WTC11 (cell line): ENCODE data around the gene EPSTI1. TPM values are rescaled to one million over a fixed set of nuclear protein-coding genes. Genes with fewer than 3 reads are reported as not detected.

Experiments used
- ATAC-seq: fragments of 200-7000 bp; cut with Tn5 transposase; 2 replicates; pipeline ENCODE4 v1.10.0; 2021; ENCODE audit warnings: mild to moderate bottlenecking, moderate library complexity
- CTCF ChIA-PET: fragments of 300-600 bp; sonication (Branson Sonifier 250); formaldehyde crosslinking; loops from one replicate; lab custom pipeline; 2021; ENCODE audit warnings: antibody characterized with exemption; lab: Charles Lee
- POLR2A ChIA-PET: fragments of 350-600 bp; sonication (Branson Sonifier 250); formaldehyde crosslinking; loops from one replicate; lab custom pipeline; 2021; ENCODE audit warnings: antibody characterized with exemption; lab: Charles Lee
- DNase-seq: peaks from one replicate; pipeline ENCODE4 v3.0.0; 2021; ENCODE audit warnings: low spot score
- H3K27ac Mint-ChIP-seq: 2 replicates; pipeline ENCODE4 v1.8.0; 2021; ENCODE audit warnings: mixed read lengths
- H3K27me3 Mint-ChIP-seq: 2 replicates; pipeline ENCODE4 v1.8.0; 2021; ENCODE audit warnings: low read depth, mild to moderate bottlenecking, moderate library complexity, mixed read lengths
- H3K36me3 Mint-ChIP-seq: 2 replicates; pipeline ENCODE4 v1.8.0; 2021; ENCODE audit warnings: mixed read lengths
- H3K4me1 Mint-ChIP-seq: 2 replicates; pipeline ENCODE4 v1.8.0; 2022; ENCODE audit warnings: mixed read lengths
- H3K4me3 Mint-ChIP-seq: 2 replicates; pipeline ENCODE4 v1.8.0; 2021; ENCODE audit warnings: mild to moderate bottlenecking, moderate library complexity, mixed read lengths
- H3K9me3 Mint-ChIP-seq: 2 replicates; pipeline ENCODE4 v1.8.0; 2021; ENCODE audit warnings: mixed read lengths
- ARID4B ChIP-seq: sonication (generic); formaldehyde crosslinking; IDR thresholded peaks from 2 replicates; pipeline ENCODE4 v1.8.0; 2023; ENCODE audit warnings: missing genetic modification reagents, mild to moderate bottlenecking, borderline replicate concordance
- ATF1 ChIP-seq: sonication (generic); formaldehyde crosslinking; IDR thresholded peaks from 2 replicates; pipeline ENCODE4 v1.8.1; 2023; ENCODE audit warnings: mild to moderate bottlenecking, moderate library complexity, missing genetic modification reagents
- E2F4 ChIP-seq: sonication (generic); formaldehyde crosslinking; IDR thresholded peaks from 2 replicates; pipeline ENCODE4 v1.8.1; 2022; ENCODE audit warnings: low read depth, mild to moderate bottlenecking, moderate library complexity, missing genetic modification reagents, borderline replicate concordance
- FOXP1 ChIP-seq: sonication (generic); formaldehyde crosslinking; IDR thresholded peaks from 2 replicates; pipeline ENCODE4 v1.8.0; 2022; ENCODE audit warnings: missing genetic modification reagents, mild to moderate bottlenecking, moderate library complexity, borderline replicate concordance
- HMGXB4 ChIP-seq: sonication (generic); formaldehyde crosslinking; IDR thresholded peaks from 2 replicates; pipeline ENCODE4 v1.8.1; 2023; ENCODE audit warnings: mild to moderate bottlenecking, moderate library complexity, missing genetic modification reagents
- IRF1 ChIP-seq: sonication (generic); formaldehyde crosslinking; IDR thresholded peaks from 2 replicates; pipeline ENCODE4 v1.8.0; 2023; ENCODE audit warnings: missing genetic modification reagents
- MAX ChIP-seq: sonication (generic); formaldehyde crosslinking; IDR thresholded peaks from 2 replicates; pipeline ENCODE4 v1.8.0; 2022; ENCODE audit warnings: mild to moderate bottlenecking, missing genetic modification reagents
- NFE2L1 ChIP-seq: sonication (generic); formaldehyde crosslinking; IDR thresholded peaks from 2 replicates; pipeline ENCODE4 v1.8.1; 2023; ENCODE audit warnings: missing genetic modification reagents
- SP1 ChIP-seq: sonication (generic); formaldehyde crosslinking; conservative IDR thresholded peaks from 2 replicates; pipeline ENCODE4 v1.8.1; 2022; ENCODE audit warnings: missing genetic modification reagents
- ZNF121 ChIP-seq: sonication (generic); formaldehyde crosslinking; IDR thresholded peaks from 2 replicates; pipeline ENCODE4 v1.8.0; 2023; ENCODE audit warnings: missing genetic modification reagents
- ZNF138 ChIP-seq: sonication (generic); formaldehyde crosslinking; conservative IDR thresholded peaks from 2 replicates; pipeline ENCODE4 v1.8.1; 2022; ENCODE audit warnings: mild to moderate bottlenecking, moderate library complexity, missing genetic modification reagents
- total RNA-seq: library from RNA; stranded (reverse); gene quantifications from 3 replicates; pipeline ENCODE4 v1.2.3, GENCODE V29; 2021
- TF ChIP-seq, protein P1 (sequence below): sonication (generic); formaldehyde crosslinking; IDR thresholded peaks from 2 replicates; pipeline ENCODE4 v1.8.0; 2022; ENCODE audit warnings: mild to moderate bottlenecking, missing genetic modification reagents
- TF ChIP-seq, protein P2 (sequence below): sonication (generic); formaldehyde crosslinking; IDR thresholded peaks from 2 replicates; pipeline ENCODE4 v1.8.1; 2023; ENCODE audit warnings: mild to moderate bottlenecking, missing genetic modification reagents
- TF ChIP-seq, protein P3 (sequence below): fragments of 250-450 bp; sonication (Bioruptor Pico); IDR thresholded peaks from 2 replicates; pipeline ENCODE4 v1.9.0; 2021; ENCODE audit warnings: mild to moderate bottlenecking
- TF ChIP-seq, protein P4 (sequence below): sonication (generic); formaldehyde crosslinking; IDR thresholded peaks from 2 replicates; pipeline ENCODE4 v1.8.1; 2023; ENCODE audit warnings: mild to moderate bottlenecking, missing genetic modification reagents, moderate library complexity
- TF ChIP-seq, protein P5 (sequence below): sonication (generic); formaldehyde crosslinking; conservative IDR thresholded peaks from 2 replicates; pipeline ENCODE4 v1.8.1; 2023; ENCODE audit warnings: mild to moderate bottlenecking, low read depth, missing genetic modification reagents, moderate library complexity

The EPSTI1 gene
- total RNA-seq, 1 experiment from 2014 or later, result 2.1 TPM

DNA sequence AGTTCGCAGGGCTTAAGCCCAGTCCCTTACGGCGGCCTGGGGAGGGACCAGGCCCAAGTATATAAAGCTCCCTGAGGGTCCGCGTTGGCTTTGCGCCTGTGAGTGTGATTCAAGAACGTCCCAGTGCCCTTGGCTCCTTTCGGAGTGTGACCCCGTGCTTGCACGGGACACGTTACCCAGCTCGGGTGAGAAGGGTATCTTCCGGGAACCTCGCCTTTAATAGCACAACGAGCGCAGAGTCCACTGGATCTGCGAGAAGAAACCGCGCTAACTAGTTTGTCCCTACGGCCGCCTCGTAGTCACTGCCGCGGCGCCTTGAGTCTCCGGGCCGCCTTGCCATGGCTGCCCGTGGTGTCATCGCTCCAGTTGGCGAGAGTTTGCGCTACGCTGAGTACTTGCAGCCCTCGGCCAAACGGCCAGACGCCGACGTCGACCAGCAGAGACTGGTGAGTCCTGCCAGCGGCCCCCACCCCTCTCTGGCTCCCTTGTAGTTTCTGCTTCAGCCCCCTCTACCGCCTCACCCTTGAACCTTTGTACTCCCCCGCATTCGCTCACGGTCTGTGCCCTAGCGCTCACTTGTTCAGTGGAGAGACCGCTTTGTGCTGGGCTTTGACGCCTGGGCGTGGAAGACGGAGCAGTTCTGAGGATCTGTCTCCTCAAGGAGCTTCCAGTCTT, 31.4 kb upstream of the EPSTI1 start, which contains the start of gene DNAJC15:
Gene DNAJC15, plus strand, starts transcription at position 298 of the 675 bp plus-strand sequence. Its CDS starts 41 bp downstream, at position 339.
- POLR2A ChIA-PET, result no interaction called here
- peaks cover 4% of the 10 kb centered on the region for H3K27me3 Mint-ChIP-seq
- DNase-seq (peak; percentile 81), ATAC-seq (peak; percentile 87)
- CTCF ChIA-PET, result interaction anchor here (0.9 to 2.6 kb wide), 6 partner anchors 54 to 704 kb away, joined by 3 to 12 read pairs (median 3); no protein-coding TSS in a partner anchor
- H3K27ac Mint-ChIP-seq, result peak within 1 kb of the TSS; percentile 88
- H3K36me3 Mint-ChIP-seq, result peaks cover 8% of the 10 kb centered on the region
- peaks cover 10% of the 10 kb centered on the region for H3K4me1 Mint-ChIP-seq
- peak within 1 kb of the TSS; percentile 92 for H3K4me3 Mint-ChIP-seq
- peak; percentile 81 for TF ChIP-seq MAX (CRISPR knock-in tag)
- TF ChIP-seq ARID4B (CRISPR knock-in tag), result no peak; the same call in 1 of the 2 replicates
- TF ChIP-seq ZNF121 (CRISPR knock-in tag), result 0 out of 2 replicates have a peak, but pooled peaks have one; percentile 54
- peak; percentile 84 for TF ChIP-seq FOXP1 (CRISPR knock-in tag)
- TF ChIP-seq, protein P1, sequence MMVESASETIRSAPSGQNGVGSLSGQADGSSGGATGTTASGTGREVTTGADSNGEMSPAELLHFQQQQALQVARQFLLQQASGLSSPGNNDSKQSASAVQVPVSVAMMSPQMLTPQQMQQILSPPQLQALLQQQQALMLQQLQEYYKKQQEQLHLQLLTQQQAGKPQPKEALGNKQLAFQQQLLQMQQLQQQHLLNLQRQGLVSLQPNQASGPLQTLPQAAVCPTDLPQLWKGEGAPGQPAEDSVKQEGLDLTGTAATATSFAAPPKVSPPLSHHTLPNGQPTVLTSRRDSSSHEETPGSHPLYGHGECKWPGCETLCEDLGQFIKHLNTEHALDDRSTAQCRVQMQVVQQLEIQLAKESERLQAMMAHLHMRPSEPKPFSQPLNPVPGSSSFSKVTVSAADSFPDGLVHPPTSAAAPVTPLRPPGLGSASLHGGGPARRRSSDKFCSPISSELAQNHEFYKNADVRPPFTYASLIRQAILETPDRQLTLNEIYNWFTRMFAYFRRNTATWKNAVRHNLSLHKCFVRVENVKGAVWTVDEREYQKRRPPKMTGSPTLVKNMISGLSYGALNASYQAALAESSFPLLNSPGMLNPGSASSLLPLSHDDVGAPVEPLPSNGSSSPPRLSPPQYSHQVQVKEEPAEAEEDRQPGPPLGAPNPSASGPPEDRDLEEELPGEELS (CRISPR knock-in tag), result peak; percentile 77; the same call in 1 of the 2 replicates
- TF ChIP-seq, protein P2, sequence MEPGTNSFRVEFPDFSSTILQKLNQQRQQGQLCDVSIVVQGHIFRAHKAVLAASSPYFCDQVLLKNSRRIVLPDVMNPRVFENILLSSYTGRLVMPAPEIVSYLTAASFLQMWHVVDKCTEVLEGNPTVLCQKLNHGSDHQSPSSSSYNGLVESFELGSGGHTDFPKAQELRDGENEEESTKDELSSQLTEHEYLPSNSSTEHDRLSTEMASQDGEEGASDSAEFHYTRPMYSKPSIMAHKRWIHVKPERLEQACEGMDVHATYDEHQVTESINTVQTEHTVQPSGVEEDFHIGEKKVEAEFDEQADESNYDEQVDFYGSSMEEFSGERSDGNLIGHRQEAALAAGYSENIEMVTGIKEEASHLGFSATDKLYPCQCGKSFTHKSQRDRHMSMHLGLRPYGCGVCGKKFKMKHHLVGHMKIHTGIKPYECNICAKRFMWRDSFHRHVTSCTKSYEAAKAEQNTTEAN (CRISPR knock-in tag), result peak; percentile 83; the same call in 1 of the 2 replicates
- TF ChIP-seq SP1 (CRISPR knock-in tag), result peak; percentile 66
- TF ChIP-seq, protein P3, sequence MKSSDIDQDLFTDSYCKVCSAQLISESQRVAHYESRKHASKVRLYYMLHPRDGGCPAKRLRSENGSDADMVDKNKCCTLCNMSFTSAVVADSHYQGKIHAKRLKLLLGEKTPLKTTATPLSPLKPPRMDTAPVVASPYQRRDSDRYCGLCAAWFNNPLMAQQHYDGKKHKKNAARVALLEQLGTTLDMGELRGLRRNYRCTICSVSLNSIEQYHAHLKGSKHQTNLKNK, result no peak
- no peak for TF ChIP-seq E2F4 (CRISPR knock-in tag)
- no peak for TF ChIP-seq ATF1 (CRISPR knock-in tag)
- 0 out of 2 replicates have a peak, but pooled peaks have one; percentile 29 for TF ChIP-seq ZNF138
- TF ChIP-seq NFE2L1 (CRISPR knock-in tag), result peak; percentile 48; the same call in 1 of the 2 replicates
- TF ChIP-seq, protein P4, sequence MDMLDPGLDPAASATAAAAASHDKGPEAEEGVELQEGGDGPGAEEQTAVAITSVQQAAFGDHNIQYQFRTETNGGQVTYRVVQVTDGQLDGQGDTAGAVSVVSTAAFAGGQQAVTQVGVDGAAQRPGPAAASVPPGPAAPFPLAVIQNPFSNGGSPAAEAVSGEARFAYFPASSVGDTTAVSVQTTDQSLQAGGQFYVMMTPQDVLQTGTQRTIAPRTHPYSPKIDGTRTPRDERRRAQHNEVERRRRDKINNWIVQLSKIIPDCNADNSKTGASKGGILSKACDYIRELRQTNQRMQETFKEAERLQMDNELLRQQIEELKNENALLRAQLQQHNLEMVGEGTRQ (CRISPR knock-in tag), result peak; percentile 7; the same call in 1 of the 2 replicates
- 0 out of 2 replicates have a peak, but pooled peaks have one; percentile 32 for TF ChIP-seq IRF1 (CRISPR knock-in tag)
- peak; percentile 84; the same call in 1 of the 2 replicates for TF ChIP-seq HMGXB4
- TF ChIP-seq, protein P5, sequence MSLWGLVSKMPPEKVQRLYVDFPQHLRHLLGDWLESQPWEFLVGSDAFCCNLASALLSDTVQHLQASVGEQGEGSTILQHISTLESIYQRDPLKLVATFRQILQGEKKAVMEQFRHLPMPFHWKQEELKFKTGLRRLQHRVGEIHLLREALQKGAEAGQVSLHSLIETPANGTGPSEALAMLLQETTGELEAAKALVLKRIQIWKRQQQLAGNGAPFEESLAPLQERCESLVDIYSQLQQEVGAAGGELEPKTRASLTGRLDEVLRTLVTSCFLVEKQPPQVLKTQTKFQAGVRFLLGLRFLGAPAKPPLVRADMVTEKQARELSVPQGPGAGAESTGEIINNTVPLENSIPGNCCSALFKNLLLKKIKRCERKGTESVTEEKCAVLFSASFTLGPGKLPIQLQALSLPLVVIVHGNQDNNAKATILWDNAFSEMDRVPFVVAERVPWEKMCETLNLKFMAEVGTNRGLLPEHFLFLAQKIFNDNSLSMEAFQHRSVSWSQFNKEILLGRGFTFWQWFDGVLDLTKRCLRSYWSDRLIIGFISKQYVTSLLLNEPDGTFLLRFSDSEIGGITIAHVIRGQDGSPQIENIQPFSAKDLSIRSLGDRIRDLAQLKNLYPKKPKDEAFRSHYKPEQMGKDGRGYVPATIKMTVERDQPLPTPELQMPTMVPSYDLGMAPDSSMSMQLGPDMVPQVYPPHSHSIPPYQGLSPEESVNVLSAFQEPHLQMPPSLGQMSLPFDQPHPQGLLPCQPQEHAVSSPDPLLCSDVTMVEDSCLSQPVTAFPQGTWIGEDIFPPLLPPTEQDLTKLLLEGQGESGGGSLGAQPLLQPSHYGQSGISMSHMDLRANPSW (CRISPR knock-in tag), result no peak
- H3K9me3 Mint-ChIP-seq, result no peaks in the 10 kb centered on the region
